HCT116 (cell line): Measurements from ENCODE around the gene P4HB.

Experiments
- CTCF ChIP-seq, 3 experiments: fragments of 200-600 bp in 1 of 3; sonication (generic) in 1 of 3; IDR thresholded peaks in 2 of 3; conservative IDR thresholded peaks in 1 of 3; 2 replicates each; pipeline ENCODE4 v1.5.1; 2012 to 2017; ENCODE audit warnings: low read depth in 2 of 3, low read length in 2 of 3, antibody characterized with exemption in 1 of 3, borderline replicate concordance in 1 of 3, control low read depth in 1 of 3, mild to moderate bottlenecking in 1 of 3, mixed read lengths in 1 of 3, mixed run types in 1 of 3, moderate library complexity in 1 of 3; ENCODE audit not compliant: insufficient read depth in 1 of 3
- EZH2 ChIP-seq: fragments of 200-600 bp; sonication (generic); IDR thresholded peaks from 2 replicates; pipeline ENCODE4 v1.6.1; 2017; ENCODE audit warnings: antibody characterized with exemption, mixed run types
- EZH2phosphoT487 ChIP-seq: fragments of 200-600 bp; IDR thresholded peaks from 2 replicates; pipeline ENCODE4 v1.6.1; 2018; ENCODE audit warnings: antibody characterized with exemption, borderline replicate concordance
- POLR2A ChIP-seq: IDR thresholded peaks from 2 replicates; pipeline ENCODE4 v1.7.0; 2011; ENCODE audit warnings: borderline replicate concordance; ENCODE audit not compliant: insufficient read depth, insufficient read length; ENCODE audit errors: extremely low read depth

GRCh38 chr17:81814748-81815645, 45.3 kb downstream of the P4HB start:
- TF ChIP-seq CTCF (IDR thresholded peaks at IDR 0.05 in 2 of 3, conservative IDR thresholded peaks at IDR 0.05 in 1 of 3; ENCODE audit: borderline replicate concordance in 1 of 3, insufficient read depth in 1 of 3, low read depth in 2 of 3, low read length in 2 of 3) (no peak), POLR2A (no peak), EZH2 (no peak), EZH2phosphoT487 (no peak)
